ENCODE results near the gene HOXB4. TPM values are rescaled to one million over a fixed set of nuclear protein-coding genes. Genes with fewer than 3 reads are reported as not detected.

The HOXB4 gene
- total RNA-seq, 4 donors from 2014 or later: 0.67 to 1.2 (median 0.80) TPM

GRCh38 chr17:48603959-48604769, 26.0 kb upstream of the HOXB4 start:
- Histone ChIP-seq H3K4me1 (peaks cover 0 to 8% of the 10 kb centered on the region in 2 donors), H3K9me3 (no peaks in the 10 kb centered on the region), H3K4me3 (replicated peaks in 1 of 3) (no peak overlapping the region), H3K27ac (no peak overlapping the region), H3K27me3 (peaks cover 60% of the 10 kb centered on the region), H3K36me3 (no peaks in the 10 kb centered on the region)
- no peak for DNase-seq
- WGBS, 2 donors: 9 to 10% methylated on average over 21 of the region's 21 CpGs
- TF ChIP-seq POLR2A (IDR thresholded peaks at IDR 0.05) (no peak), CTCF (IDR thresholded peaks at IDR 0.05) (no peak)
- intact Hi-C loops (cut with DNase I): no loop called here

- Histone ChIP-seq H3K4me3 (replicated peaks in 1 of 3) (no peak overlapping the region), H3K4me1 (peaks cover 5 to 17% of the 10 kb centered on the region in 2 donors), H3K27ac (no peak overlapping the region), H3K9me3 (no peaks in the 10 kb centered on the region), H3K36me3 (no peaks in the 10 kb centered on the region), H3K27me3 (peaks cover 79% of the 10 kb centered on the region)
- intact Hi-C loops (cut with DNase I): no loop called here
- DNase-seq: no peak
- TF ChIP-seq POLR2A (IDR thresholded peaks at IDR 0.05): no peak
- no peak for TF ChIP-seq CTCF (IDR thresholded peaks at IDR 0.05)
- 10 to 11% methylated on average over 32 to 35 of the region's 35 CpGs for WGBS, 2 donors
These were observed 23.6 kb upstream of the HOXB4 start for GRCh38 chr17:48601539-48602425.

- H3K36me3 ChIP-seq: no peaks in the 10 kb centered on the region
- DNase-seq: no peak
- H3K4me3 ChIP-seq (replicated peaks in 1 of 3): no peak overlapping the region
- H3K27ac ChIP-seq: no peak overlapping the region
- WGBS, 2 donors: 18 to 19% methylated on average over 4 of the region's 4 CpGs
- TF ChIP-seq CTCF (IDR thresholded peaks at IDR 0.05) (no peak), POLR2A (IDR thresholded peaks at IDR 0.05) (no peak)
- peaks cover 79% of the 10 kb centered on the region for H3K27me3 ChIP-seq
- intact Hi-C loops (cut with DNase I): no loop called here
- H3K4me1 ChIP-seq: peaks cover 5 to 20% of the 10 kb centered on the region in 2 donors
- no peaks in the 10 kb centered on the region for H3K9me3 ChIP-seq
These were observed 23.0 kb upstream of the HOXB4 start for GRCh38 chr17:48601207-48601538.

- peaks cover 5 to 22% of the 10 kb centered on the region in 2 donors for H3K4me1 ChIP-seq
- no peak overlapping the region for H3K27ac ChIP-seq
- TF ChIP-seq CTCF (IDR thresholded peaks at IDR 0.05): no peak
- no peak for TF ChIP-seq POLR2A (IDR thresholded peaks at IDR 0.05)
- no peaks in the 10 kb centered on the region for H3K9me3 ChIP-seq
- no peak for DNase-seq
- intact Hi-C loops (cut with DNase I): no loop called here
- WGBS, 2 donors: 37 to 51% methylated on average over 17 of the region's 17 CpGs
- no peak overlapping the region for H3K4me3 ChIP-seq (replicated peaks in 1 of 3)
- no peaks in the 10 kb centered on the region for H3K36me3 ChIP-seq
- peaks cover 79% of the 10 kb centered on the region for H3K27me3 ChIP-seq
These were observed 22.3 kb upstream of the HOXB4 start for GRCh38 chr17:48600244-48601098.
